Hepatocyte (in vitro differentiated cells): ENCODE measurements around the gene LINGO1. TPM values are rescaled to one million over a fixed set of nuclear protein-coding genes. Genes with fewer than 3 reads are reported as not detected.

Experiments
- DNase-seq: peaks from one replicate; pipeline ENCODE4 v3.0.0-alpha.2; 2016; ENCODE audit warnings: low spot score
- H2AFZ ChIP-seq: fragments of 200-600 bp; sonication (generic); 2 replicates; pipeline ENCODE4 v1.6.0; 2016; ENCODE audit warnings: antibody characterized with exemption, mild to moderate bottlenecking
- H3K27ac ChIP-seq: fragments of 200-600 bp; sonication (generic); 2 replicates; pipeline ENCODE4 v1.5.1; 2016; ENCODE audit warnings: mild to moderate bottlenecking
- H3K27me3 ChIP-seq: fragments of 200-600 bp; sonication (generic); 2 replicates; pipeline ENCODE4 v1.6.1; 2016
- H3K36me3 ChIP-seq: fragments of 200-600 bp; sonication (generic); replicated peaks from 2 replicates; pipeline ENCODE4 v1.5.1; 2016; ENCODE audit warnings: low read depth; ENCODE audit not compliant: insufficient read depth
- H3K4me1 ChIP-seq: fragments of 200-600 bp; sonication (generic); 2 replicates; pipeline ENCODE4 v1.5.1; 2016; ENCODE audit warnings: mild to moderate bottlenecking, moderate library complexity; ENCODE audit not compliant: insufficient read depth
- H3K4me2 ChIP-seq: fragments of 200-600 bp; sonication (generic); 2 replicates; pipeline ENCODE4 v1.6.0; 2016
- H3K4me3 ChIP-seq: fragments of 200-600 bp; sonication (generic); 2 replicates; pipeline ENCODE4 v1.5.1; 2016; ENCODE audit warnings: mild to moderate bottlenecking
- H3K79me2 ChIP-seq: fragments of 200-600 bp; sonication (generic); 2 replicates; pipeline ENCODE4 v1.6.0; 2017; ENCODE audit warnings: mild to moderate bottlenecking
- H3K9me2 ChIP-seq: fragments of 200-600 bp; sonication (generic); replicated peaks from 2 replicates; pipeline ENCODE4 v1.6.0; 2017; ENCODE audit warnings: mild to moderate bottlenecking; ENCODE audit not compliant: insufficient read depth
- H3K9me3 ChIP-seq: fragments of 200-600 bp; sonication (generic); 2 replicates; pipeline ENCODE4 v1.5.1; 2016; ENCODE audit warnings: low read depth, mild to moderate bottlenecking
- H4K20me1 ChIP-seq: fragments of 200-600 bp; sonication (generic); 2 replicates; pipeline ENCODE4 v1.6.0; 2016; ENCODE audit warnings: mild to moderate bottlenecking; ENCODE audit not compliant: insufficient read depth, poor library complexity, severe bottlenecking
- EZH2 ChIP-seq: fragments of 200-600 bp; sonication (generic); IDR thresholded peaks from 2 replicates; pipeline ENCODE4 v1.6.1; 2016; ENCODE audit warnings: antibody characterized with exemption, mild to moderate bottlenecking, borderline replicate concordance
- EZH2phosphoT487 ChIP-seq: fragments of 200-600 bp; sonication (generic); IDR thresholded peaks from one replicate; pipeline ENCODE4 v1.6.1; 2018; ENCODE audit warnings: antibody characterized with exemption, mild to moderate bottlenecking, low read depth, moderate library complexity; ENCODE audit not compliant: unreplicated experiment, severe bottlenecking
- WGBS: methylation state at CpG from one replicate; pipeline ENCODE4 v1.1.6; 2016; ENCODE audit warnings: low lambda C conversion rate; ENCODE audit errors: missing lambda C conversion rate; 5-methylcytosine and 5-hydroxymethylcytosine counted together
- polyA plus RNA-seq: library from polyadenylated mRNA; unstranded; fragments of >200 nt; fragmentation: Nextera tagmentation; extraction: Ambion mirVana; gene quantifications from 2 replicates; pipeline ENCODE4 v1.2.1, GENCODE V29; 2016
- total RNA-seq: library from RNA; depleted of rRNA; stranded (reverse); fragments of >200 nt; gene quantifications from 2 replicates; pipeline ENCODE4 v1.2.3, GENCODE V29; 2014
- TF ChIP-seq, protein P1 (sequence below): fragments of 200-600 bp; sonication (generic); IDR thresholded peaks from 2 replicates; pipeline ENCODE4 v1.5.1; 2016; ENCODE audit warnings: antibody characterized with exemption, mild to moderate bottlenecking; ENCODE audit not compliant: poor library complexity

Gene LINGO1
- total and polyA plus RNA-seq, 2 experiments from 2014 or later: 4.3 to 5.1 TPM

DNA sequence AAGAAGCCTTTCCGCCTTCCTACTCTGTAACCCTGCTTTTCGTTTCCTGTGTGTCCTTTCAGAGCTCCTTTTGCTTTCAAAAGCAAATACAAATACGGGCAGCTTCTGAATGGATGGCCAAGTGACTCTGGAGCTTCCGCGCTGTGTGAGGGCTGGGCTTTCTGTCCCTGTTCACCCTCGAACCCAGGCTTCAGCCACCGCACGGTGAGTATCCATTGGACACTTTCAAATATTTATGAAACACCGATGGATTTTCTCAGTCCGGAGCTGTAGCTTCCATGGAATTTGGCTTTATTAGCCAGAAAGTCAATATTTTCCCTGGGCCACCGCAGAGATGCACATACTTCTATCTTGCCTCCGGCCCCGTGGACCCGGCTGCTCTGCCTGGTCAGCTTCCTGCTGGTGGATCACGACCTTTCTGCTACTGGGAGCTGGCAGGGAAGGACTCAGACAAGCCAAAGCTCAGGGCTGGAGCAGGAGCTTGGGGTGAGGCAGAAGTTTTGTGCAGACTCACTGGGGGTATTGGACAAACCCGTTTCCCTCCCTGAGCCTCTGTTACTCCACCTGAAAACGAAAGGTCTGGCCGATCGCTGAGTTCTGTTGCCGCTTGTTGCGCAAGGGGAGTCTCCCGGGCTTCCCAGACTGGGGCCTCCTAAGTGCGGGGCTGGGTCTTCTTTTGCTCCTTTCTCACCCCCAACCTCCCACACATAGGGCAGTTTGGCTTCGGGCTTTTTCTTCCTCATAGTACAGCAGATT lies 63.6 kb downstream of the LINGO1 start:
- DNase-seq: peak; percentile 42
- Histone ChIP-seq H3K27ac (peak overlapping the region; percentile 74), H3K4me3 (no peak overlapping the region), H3K79me2 (no peaks in the 10 kb centered on the region), H3K36me3 (no peaks in the 10 kb centered on the region), H2AFZ (peak overlapping the region; percentile 41), H4K20me1 (no peaks in the 10 kb centered on the region), H3K9me2 (no peaks in the 10 kb centered on the region), H3K4me1 (peaks cover 23% of the 10 kb centered on the region), H3K4me2 (peak overlapping the region; percentile 74), H3K9me3 (no peaks in the 10 kb centered on the region), H3K27me3 (no peaks in the 10 kb centered on the region)
- 35% methylated on average over 24 of the region's 24 CpGs for WGBS
- TF ChIP-seq, protein P1, sequence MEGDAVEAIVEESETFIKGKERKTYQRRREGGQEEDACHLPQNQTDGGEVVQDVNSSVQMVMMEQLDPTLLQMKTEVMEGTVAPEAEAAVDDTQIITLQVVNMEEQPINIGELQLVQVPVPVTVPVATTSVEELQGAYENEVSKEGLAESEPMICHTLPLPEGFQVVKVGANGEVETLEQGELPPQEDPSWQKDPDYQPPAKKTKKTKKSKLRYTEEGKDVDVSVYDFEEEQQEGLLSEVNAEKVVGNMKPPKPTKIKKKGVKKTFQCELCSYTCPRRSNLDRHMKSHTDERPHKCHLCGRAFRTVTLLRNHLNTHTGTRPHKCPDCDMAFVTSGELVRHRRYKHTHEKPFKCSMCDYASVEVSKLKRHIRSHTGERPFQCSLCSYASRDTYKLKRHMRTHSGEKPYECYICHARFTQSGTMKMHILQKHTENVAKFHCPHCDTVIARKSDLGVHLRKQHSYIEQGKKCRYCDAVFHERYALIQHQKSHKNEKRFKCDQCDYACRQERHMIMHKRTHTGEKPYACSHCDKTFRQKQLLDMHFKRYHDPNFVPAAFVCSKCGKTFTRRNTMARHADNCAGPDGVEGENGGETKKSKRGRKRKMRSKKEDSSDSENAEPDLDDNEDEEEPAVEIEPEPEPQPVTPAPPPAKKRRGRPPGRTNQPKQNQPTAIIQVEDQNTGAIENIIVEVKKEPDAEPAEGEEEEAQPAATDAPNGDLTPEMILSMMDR: no peak
- TF ChIP-seq EZH2phosphoT487 (no peak), EZH2 (no peak)

DNA sequence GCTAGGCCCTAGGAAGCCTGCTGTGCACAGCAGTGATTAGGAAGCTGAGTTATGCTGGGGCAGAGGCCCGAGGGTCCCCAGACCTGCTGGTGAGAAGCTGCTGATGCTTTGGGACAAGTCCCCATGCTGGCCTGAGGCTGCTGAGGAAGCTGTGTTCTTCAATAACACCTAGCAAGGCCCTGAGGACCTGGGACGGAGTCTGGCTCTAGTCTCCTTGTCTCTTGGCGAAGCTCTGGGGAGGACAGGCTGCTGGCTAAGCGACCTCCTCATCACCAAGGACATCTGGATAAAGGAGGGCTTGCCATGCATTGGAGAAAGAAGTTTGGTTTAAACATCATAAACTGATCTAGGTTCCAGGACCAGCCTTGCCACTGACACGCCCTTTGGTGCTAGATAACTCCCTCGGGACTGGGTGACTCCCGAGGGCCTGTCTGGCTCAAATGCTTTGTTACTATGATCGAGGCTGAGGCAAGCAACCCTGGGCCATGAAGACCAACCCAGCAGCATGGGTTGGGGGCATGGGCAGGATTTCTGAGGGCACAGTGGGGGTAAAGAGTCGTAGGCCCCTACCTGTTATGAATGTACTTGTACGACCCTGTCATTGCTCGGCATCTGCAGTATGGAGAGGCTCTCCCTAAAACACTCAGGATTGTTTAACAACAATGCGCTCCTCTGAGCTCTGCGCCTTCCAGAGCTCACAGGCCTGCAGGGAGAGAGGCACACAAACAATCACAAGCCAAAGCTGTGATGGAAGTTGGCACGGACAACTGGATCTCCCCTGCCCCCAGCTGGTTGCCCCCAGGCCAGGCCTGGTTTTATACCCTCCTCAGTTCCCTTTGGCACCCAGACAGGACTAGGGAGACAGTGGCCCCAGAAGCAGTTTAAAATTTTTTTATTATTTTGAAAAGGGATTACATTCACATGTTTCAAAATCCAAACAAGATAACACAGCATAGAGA lies 64.4 kb downstream of the LINGO1 start:
- Histone ChIP-seq H4K20me1 (no peaks in the 10 kb centered on the region), H3K9me2 (no peaks in the 10 kb centered on the region), H3K9me3 (no peaks in the 10 kb centered on the region), H3K27me3 (no peaks in the 10 kb centered on the region), H3K79me2 (no peaks in the 10 kb centered on the region), H3K36me3 (no peaks in the 10 kb centered on the region), H3K27ac (peak overlapping the region; percentile 74), H2AFZ (peak overlapping the region; percentile 41), H3K4me3 (no peak overlapping the region), H3K4me1 (peaks cover 23% of the 10 kb centered on the region), H3K4me2 (peak overlapping the region; percentile 74)
- no peak for TF ChIP-seq EZH2
- TF ChIP-seq, protein P1: peak; percentile 20
- 81% methylated on average over 14 of the region's 14 CpGs for WGBS
- no peak for DNase-seq

DNA sequence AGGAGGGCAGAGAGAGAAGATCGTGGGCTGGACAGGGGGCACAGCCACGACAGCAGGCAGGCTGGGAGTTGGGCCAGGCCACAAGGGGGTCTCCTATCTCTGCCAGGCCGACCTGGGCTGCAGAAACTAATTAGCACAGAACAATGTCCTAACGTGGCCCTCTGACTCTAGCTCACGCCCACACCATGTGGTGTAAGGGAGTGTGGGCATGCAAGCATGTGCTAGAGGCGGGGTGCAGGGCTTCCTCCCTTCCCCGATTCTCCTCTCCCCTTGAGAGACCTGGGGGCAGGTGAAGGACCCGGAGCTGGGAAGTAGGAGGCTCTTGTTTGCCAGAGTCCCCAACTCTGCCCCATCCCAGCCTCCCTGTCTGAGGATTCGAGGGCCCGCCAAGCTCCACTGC lies 65.5 kb downstream of the LINGO1 start:
- Histone ChIP-seq H3K4me1 (peaks cover 23% of the 10 kb centered on the region), H3K27me3 (no peaks in the 10 kb centered on the region), H3K9me3 (no peaks in the 10 kb centered on the region), H3K79me2 (no peaks in the 10 kb centered on the region), H2AFZ (no peak overlapping the region), H3K9me2 (no peaks in the 10 kb centered on the region), H3K4me3 (no peak overlapping the region), H4K20me1 (no peaks in the 10 kb centered on the region), H3K36me3 (no peaks in the 10 kb centered on the region), H3K4me2 (no peak overlapping the region), H3K27ac (no peak overlapping the region)
- DNase-seq: no peak
- WGBS: 93% methylated on average over 10 of the region's 10 CpGs
- TF ChIP-seq EZH2phosphoT487: no peak
- TF ChIP-seq, protein P1: no peak
- no peak for TF ChIP-seq EZH2
